Stimulated activated CD4-positive, alpha-beta T cell treated with anti-CD3 and anti-CD28 coated beads, Interleukin-1b, Interleukin-23, amount 100 ng/mL, for 48 hours (primary cell): ENCODE measurements around the gene CD47.

Experiments
- DNase-seq: peaks from one replicate; pipeline ENCODE4 v3.0.0-alpha.2; 2020

Gene CD47

DNA sequence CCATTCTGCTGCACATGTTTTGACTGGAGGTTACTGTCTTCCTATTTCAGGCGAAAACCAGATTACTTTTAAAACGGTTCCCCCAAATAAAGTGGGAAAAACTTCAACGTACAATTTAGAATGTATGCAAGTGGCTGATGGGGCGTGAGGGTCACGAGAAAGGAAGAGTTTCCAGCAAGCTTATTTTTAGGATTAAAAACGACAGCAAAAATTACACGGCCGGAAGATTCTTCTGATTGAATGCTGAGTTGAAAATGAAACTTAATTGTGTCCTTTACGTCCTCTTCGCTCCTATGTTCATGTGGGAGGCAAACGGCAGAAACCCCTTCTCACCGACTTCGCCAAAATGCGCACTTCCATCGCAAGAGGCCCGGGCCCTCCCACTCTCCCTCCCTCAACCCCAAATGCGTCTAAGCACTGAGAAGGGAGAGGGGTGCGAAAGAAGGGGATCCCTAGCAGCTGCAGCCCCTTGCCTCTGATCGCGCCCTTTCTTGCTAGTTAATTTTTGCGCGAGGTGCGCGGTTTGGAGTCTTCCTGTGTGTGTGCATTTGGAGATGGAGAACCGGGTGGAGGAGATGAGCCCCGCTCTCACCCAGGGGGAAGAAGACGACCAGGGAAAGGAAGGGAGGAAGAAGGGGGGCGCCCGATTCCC is 656 bp downstream of the CD47 start:
- peak; percentile 61 for DNase-seq

DNA sequence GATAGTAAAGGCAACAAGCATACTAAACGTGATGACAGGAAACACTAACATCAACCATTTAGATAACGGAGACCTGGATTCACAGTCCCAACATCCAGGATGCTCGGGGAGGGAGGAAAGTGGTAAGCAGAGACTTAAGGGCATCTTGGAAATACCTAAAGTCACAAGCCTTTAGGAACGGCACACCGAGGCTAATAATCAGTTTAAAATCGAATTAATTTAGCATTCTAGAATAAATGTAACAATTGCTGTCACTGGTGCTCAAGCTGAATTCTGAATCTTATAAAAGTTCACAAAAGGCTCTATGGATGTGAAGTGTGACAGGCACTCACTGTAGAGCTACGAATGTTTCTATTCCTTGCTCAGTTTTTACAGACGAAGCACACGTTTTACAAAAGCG is 1.3 kb downstream of the CD47 start:
- no peak for DNase-seq

DNA sequence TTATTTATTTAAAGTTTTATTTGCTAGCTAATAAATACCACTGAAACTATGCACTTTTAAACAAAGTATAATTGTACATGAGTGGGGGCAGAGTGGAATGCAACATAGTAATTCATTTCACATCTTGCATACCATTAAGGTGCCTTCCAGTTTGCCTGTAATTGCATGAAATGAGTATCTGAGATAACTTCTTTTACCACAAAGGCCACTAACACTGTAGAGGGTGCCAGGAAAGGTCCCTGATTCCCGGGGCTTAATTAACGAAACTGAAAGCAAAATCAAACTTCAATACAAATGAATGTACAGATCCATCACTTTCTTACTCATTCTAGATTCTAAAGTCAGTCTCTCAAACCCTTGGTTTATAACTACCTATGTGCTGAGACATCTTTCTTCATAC is 2.1 kb downstream of the CD47 start:
- DNase-seq = peak; percentile 71

DNA sequence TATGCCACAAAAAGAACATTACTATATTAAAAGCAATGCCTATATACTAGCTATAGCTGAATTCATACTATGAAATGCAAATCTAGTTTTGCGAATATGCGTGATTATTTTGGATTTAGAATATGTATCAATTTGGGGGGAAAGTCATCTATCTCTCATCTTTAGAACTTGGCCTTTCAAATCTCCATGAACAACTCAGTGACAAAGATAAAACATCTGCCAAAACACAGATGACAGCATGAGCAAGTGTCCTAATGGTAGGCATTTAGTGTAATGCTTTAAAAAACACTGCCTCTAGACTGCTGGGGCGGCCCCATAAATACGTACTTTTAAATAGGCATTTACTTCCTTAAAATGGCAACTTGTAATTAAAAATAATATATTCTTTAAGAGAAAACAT is 2.7 kb downstream of the CD47 start:
- DNase-seq = no peak

DNA sequence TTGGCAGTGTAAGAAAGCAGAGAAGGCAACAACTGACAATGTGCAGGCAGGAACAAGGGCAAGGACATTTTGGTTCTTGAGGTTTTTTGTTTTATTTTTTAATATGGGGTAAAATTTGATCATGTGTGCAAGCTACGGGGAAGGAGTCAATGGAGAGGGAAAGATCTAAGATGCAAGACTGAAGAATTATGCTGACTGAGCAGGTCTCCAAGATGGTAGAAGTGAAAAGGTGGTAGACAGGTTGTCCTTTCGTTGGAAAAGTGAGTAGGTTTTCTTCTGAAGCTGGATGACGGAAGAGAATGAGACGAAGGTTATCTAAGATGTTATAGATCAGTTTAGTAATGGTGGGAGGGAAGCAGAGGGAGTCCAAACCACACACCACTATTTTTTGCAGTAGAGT is 4.2 kb downstream of the CD47 start:
- no peak for DNase-seq

DNA sequence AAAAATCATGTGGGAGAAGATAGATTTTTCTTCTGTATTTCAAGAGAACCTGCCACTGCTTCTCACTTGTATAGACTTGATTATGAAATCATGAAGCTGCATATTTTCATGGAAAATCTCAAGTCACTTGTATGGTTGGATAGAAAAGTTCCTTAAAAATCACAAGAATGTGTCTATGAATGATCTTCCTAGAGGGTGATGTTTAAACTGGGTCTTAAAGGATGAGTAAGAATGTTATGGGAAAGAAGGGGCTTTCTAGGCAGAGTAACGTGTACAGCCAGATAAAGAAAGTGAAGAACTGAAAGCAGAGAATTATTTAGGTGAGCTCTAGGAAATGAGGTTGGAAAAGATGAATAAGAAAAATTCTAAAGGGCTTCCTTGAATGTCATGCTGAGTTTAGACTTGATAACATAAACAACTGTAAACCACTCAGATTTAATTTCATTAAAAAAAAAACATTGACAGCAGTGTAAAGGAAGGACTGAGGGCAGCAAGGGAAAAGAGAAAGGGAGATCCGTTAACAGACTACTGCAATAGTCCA is 5.0 kb downstream of the CD47 start:
- no peak for DNase-seq

DNA sequence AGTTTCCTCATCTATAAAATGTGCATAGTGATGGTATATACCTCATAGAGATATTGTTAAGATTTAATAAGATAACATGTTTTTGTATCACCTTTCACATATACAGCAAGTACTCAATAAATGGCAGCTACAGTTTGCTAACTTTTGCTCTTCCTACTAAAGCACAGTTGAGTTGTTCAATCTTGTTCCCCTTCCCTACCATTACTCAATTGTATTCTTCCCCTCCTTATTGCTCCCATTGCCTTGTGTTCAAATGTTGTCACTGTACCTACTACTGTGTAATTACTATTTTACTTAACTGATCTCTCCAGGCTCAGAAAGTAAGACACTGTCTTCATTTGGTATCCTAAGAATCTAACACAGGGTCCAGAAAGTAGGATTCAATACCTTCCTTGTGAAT is 5.5 kb downstream of the CD47 start:
- DNase-seq = no peak

DNA sequence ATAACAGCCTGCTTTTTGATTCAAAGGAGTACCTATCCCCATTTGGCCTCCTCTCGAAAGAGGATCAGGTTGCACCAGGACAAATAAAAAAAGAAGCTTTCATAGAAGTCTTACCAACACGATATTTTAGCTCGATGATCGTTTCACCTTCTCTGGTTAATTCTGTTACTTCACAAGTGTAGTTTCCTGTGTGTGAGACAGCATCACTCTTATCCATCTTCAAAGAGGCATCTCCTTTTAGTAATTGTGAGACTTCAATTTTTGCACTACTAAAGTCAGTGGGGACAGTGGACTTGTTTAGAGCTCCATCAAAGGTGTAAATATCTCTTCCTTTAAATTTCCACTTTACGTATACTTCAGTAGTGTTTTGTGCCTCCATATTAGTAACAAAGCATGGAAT is 11.0 kb downstream of the CD47 start:
- no peak for DNase-seq

DNA sequence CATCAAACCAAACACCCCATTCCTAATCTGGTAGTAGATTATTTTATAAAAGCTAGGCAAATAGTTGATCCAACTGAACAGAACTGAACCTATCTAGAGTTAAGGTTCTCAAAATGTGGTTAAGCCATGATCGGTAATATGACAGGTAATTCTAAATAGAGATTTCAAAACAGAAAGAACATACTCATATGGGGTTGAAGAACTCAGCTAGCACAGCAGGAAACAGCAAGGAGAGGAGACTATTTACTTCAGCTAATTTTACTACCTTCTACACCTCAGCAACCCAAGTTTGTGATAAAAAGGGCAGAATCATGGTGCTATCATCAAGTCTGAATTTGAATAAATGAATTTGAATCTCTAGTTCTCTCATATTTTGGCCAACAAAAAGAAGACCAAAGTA is 11.8 kb downstream of the CD47 start:
- DNase-seq = no peak

DNA sequence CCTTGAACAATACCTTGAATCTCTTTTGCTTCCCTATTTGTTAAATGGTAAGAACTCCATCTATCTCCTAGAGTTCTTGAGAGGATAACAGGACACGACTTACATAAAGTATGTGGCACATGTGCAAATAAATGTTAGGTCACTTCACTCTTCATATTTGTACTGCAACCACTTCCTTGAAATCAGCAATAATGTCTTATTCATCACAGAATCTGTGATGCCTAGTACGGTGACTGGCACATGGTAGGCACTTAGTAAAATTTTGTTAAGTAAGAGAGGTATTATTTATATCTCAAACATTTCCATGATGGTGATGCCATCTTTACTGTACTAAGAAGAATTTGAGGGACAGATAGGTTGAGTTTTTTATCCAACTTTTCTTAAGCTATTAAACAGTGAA is 14.3 kb downstream of the CD47 start:
- no peak for DNase-seq

DNA sequence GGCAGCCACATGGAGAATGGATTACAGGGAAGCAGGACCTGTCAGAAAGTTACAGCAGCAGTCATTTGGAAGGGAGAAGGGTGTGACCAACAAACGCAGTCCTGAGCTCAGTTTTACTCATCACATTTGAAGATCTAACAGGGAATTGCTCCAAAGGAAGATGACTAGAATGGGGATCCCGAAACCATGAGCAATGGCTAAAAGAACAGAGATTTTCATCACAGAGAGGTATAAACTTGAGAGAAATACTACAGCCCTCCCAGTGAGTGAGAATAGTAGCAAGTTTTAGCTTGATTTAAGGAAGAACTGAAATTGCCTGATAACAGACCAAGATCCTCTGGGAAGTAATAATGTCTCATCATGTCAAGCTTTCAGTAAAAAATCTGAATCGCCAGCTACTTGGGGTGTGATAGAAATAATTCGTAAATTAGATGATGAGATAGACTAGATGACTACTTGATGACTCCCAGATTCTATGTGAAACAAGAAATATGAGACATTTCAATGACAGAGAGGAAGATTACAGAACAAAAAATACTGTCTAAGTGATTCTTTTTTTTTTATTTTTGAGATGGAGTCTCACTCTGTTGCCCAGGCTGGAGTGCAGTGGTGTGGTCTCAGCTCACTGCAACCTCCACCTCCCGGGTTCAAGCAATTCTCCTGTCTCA is 16.9 kb downstream of the CD47 start:
- DNase-seq = no peak

DNA sequence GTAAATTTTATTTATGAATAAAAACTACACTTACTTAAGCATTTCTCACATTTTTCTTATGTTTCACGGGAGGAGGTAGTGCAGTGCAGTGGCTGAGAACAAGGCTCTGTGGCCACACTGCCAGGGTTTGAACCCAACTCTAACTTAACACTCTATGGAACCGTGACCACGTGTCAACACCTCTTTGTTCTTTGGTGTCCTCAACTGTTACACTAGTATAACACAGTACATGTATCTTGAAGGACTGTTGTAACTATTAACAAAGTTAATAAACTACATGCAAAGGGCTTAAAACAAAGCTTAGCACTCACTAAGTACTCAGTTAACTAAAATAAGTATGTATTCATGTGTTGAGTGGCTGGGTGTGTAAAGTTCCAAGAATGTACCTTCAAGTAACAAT is 19.5 kb downstream of the CD47 start:
- no peak for DNase-seq

DNA sequence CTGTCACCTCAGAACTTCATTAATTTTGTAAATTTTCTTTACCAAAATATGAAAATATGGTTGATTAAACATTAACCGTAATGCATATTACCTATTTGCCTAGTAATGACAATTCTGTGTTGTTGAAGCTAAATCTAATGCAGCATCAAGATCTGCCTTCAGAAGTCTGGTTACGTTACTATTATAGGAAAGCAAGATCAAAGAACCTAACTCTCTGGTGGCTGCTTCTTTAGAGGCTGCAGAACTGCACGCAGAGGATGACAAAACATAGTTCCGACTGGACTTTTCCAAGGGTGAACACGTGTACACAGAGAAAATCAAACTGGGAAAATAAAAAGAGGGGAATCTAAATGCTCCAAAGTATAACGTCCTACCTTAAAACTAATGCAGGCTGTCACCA is 20.5 kb downstream of the CD47 start:
- DNase-seq = no peak

DNA sequence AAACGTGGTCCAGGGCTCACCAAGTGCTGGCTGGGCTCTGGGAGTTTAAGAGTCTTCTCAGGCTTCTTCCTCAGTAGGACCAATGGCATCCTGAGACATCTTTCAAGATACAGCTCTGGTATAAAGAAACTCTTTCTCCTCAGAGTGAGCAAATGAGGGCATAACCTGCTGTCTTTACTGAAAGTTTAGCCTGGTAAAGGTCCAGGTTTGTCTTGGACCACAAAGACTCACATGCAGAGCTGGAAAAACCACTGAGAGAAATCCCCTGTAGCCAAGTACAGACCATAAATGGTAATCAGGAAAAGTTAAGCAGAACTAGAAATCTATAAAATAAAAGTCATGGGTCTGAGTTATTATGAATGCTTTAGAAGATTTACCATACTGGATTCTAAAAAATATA is 23.1 kb downstream of the CD47 start:
- no peak for DNase-seq

DNA sequence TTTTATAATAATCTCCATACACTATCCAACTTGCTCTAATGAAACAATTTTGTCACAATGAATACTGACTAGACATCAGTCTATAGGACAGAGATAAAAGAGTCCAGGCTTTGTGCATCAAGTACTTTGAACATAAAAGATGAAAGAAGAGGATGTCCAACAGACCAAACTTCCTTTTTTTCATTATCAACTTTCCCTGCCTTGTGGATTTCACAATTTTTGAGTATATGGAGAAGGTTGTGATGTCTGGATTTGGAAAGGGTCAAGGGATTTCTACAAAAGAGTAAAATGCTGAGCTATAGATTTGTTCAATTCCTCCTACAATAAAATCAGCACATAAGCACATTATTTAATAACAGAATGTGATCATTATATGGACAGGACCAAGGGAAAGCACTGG is 25.7 kb downstream of the CD47 start:
- DNase-seq = no peak

DNA sequence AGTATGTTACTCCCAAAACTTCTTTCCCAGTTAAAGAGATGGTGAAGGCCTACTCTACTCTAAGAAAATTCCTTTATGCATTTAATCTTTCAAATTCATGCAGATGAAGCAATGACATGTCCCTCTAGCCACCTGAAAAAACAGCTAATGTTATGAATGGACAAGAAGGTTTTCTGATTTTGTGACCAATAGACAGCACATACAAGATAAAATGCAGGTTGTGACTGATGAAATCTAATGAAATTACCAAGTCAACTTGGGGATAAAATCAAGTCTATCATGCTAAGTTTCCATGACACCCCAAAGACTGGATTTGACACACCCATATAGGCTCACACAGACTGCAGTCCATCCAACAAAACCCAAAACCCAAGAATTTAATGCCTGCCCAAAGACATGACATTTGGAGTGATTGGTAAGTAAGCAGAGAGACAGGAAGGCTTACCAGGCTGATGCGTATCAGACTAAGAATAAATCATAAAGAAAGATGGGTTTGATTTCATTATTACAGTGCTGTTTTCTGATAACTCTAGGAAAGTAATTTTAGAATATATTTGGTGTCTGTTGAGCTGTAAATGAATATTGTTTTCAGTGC is 26.4 kb downstream of the CD47 start:
- DNase-seq = no peak

DNA sequence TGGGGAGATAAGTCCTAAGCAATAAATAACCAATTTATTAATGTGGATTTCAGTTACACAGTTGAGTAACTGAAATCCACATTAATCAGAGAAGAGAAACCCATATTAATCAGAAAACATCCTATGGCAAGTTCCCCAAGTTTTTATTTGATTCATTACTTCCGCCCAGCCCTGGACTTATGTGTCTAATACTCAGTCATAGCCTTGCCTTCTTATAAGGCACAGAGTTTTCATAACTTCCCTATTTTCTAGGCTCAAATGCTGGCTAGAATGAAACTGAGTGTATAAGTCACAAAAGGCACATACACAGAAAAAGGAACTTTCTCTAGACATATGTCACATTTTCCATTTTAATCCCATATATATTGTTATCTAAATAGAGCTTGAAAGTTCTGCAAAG is 28.8 kb downstream of the CD47 start:
- DNase-seq = no peak

DNA sequence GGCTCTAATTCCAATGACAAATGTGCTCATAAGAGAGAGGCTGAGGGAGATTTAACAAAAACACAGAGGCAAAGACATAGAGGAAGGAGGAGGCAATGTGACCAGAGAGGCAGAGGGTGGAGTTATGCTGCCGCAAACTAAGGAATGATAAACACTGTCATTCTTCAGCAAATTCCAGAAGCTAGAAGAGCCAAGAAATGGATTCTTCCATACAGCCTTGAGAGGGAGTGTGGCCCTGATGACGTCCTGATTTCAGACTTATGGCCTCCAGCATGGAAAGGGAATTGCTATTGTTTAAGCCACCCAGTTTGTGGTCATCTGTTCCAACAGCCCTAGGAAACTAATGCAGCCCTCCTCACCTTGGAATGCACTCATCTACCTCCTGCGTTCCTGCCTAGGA is 30.5 kb downstream of the CD47 start:
- DNase-seq = no peak

DNA sequence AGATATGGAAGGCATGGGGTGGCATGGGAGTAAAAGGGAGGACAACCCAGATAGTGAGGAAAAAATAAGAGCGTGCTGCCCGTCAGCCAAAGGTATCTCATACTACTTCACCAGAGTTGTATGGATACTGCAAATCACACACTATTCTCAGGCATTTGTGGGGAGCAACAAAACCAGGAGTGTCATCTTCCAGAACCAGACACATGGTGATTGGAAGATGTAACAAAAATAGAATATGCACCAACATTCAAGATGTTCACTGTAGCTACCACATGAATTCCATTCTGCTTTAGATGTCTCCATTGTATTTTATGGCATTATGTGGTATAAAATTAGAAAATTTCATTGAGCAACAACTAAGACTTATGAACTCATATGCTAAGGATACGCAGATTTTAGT is 34.9 kb downstream of the CD47 start:
- DNase-seq = no peak

DNA sequence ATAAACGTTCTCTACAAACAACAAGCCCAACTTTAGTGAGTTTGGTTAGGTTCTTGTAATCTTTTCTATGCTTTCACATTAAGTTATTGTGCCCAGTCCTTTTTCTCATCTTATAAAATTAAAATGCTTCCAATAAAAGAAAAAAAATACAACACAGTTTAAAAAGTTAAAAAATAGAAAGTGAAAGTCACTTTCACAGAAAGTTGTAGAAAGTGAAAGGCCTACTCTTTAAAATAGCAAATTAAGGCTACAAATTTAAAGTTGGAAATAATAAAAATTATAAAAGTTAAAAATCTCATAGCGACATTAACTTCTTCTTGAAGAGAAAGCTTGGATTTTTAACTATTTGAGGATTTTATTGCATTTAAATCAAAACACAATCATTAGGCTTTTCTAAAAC is 35.9 kb downstream of the CD47 start:
- DNase-seq = no peak

DNA sequence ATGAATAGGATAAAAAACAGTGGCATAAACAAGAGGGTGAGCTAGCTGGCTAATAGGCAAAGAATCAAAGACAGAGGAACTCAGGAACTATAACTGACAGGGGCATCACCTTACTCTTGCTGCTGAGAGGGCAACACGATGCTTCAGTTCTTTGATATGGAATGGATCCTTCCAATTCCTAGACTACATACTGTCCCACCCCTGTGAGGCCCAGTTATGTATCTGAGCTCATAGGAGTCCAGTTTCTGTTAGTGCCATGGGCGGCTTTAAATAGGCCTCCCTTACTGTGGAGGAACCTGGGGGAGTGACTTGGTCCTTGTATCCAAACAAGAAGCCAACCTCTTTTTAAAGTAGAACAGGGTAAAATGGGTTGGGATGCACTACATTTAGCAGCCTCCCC is 37.3 kb downstream of the CD47 start:
- no peak for DNase-seq

DNA sequence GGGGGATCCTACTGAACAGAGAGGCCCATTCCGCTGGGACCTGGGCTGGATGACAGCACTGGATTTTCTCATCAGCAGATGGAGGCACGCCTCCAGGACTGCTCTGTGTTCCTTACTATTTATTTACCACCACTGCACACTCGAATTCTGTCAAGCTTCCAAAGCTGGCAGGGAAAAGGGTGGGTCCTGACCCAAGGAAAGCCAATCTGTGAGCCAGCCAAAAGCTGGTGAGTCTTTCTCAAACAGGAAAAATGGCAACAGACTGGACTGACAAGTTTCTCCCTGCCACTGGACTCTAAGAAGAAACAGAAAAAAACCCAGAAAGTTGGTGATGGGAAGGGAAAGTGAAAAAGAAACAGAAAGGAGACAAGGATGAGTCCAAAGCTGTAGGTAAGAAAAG is 37.8 kb downstream of the CD47 start:
- DNase-seq = no peak

DNA sequence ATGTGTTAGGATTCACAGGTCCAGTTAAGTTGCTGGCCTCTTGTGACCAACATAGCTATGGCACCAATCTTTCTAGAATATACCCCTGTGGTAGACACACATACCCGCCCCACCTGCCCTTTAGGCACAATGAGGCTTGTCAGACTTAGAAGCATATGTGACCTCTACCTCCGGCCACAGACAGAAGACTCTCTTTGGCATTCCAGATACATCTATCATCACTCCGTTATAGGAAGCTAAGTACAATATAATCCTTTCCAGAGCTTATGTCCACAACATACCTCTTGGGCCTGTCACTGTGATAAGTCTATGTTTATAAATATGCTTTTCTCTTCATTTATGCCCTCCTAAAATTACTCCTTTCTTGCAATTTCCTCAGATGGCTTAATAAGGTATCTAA is 39.8 kb downstream of the CD47 start:
- no peak for DNase-seq

DNA sequence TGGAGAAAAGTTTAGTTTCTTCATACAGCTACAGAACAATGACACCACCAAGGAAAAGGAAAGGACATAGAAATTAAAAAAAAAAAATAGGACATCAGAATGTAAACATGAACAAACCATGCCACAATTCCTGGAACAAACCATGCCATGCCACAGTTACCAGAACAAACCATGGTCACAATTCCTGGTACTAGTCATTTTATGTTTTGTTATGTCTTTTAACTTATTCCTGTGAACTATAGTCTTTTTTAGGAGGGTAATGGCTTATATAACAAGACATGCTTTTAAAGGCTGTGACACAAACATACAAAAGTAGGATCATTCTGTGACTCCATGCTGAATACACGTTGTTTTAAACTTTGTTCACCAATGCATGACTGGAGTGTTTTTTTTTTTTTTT is 42.8 kb downstream of the CD47 start:
- DNase-seq = no peak

DNA sequence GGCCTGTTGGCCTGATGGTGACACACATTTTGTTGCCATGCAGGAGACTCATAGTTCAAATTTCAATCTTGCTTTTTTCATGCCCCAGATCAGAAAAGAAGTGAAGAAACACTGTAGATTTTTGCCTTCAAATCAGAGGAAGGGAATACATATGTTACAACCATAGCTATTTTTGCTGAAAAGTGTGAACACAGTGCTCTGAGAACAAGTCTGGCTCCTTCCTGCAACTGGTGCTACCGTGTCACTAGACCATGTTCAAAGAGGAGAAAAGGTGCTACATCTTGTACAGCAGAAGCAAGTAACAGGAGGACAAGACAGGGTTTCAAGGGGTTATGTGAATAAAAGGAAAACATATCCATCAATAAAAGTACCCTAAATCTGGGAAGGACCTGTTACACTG is 44.6 kb downstream of the CD47 start:
- no peak for DNase-seq
